GM12892 (cell line): Measurements from ENCODE around the gene E2F4.
A peak's percentile ranks its signal among the peaks of the same experiment; 100 is the strongest.

ENCODE experiments used
- DNase-seq: peaks from one replicate; pipeline ENCODE4 v3.0.0; 2011; ENCODE audit not compliant: insufficient read length
- FAIRE-seq: peaks from 2 replicates; lab custom pipeline; 2011; peaks lifted over from hg19 to GRCh38; lab: Jason Lieb, UNC
- POLR2A ChIP-seq: IDR thresholded peaks from 2 replicates; pipeline ENCODE4 v1.6.1; 2011; ENCODE audit warnings: low read depth, low read length, control low read depth
- POLR2AphosphoS5 ChIP-seq: IDR thresholded peaks from 2 replicates; pipeline ENCODE4 v1.6.1; 2011; ENCODE audit warnings: low read depth, low read length, control low read depth
- TAF1 ChIP-seq: IDR thresholded peaks from 2 replicates; pipeline ENCODE4 v1.6.1; 2011; ENCODE audit warnings: low read depth, mild to moderate bottlenecking, control low read depth, low read length, borderline replicate concordance

E2F4 gene

DNA sequence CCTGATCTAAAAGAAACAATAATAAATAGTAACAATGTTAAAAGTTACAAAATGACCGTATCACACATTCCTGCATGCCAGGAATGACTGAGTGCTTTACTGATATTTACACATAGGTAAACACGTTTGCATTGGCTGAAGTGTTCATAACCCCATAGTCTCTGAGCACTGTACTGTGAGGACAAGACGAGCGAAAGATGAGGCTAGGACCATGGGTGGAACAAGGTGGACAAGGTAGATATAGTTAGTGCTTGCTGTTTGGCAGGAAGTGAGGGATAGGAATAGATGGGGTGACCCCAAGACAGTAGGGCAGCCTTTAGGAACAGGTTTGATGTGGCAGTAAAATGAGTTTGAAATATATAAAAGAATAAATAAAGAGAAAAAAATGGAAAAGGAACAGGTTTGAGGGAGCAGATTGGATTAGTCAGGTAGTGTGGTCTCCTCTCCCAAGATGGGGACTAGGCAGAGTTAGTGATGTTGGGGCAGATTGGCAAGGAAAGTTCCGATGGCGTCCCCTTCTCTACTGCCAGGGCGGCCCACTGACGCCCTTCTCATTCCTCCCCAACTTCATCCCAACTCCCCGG is 452 bp upstream of the E2F4 start:
- TF ChIP-seq POLR2AphosphoS5 (no peak), POLR2A (no peak), TAF1 (no peak)
- DNase-seq (no peak), FAIRE-seq (no peak)

DNA sequence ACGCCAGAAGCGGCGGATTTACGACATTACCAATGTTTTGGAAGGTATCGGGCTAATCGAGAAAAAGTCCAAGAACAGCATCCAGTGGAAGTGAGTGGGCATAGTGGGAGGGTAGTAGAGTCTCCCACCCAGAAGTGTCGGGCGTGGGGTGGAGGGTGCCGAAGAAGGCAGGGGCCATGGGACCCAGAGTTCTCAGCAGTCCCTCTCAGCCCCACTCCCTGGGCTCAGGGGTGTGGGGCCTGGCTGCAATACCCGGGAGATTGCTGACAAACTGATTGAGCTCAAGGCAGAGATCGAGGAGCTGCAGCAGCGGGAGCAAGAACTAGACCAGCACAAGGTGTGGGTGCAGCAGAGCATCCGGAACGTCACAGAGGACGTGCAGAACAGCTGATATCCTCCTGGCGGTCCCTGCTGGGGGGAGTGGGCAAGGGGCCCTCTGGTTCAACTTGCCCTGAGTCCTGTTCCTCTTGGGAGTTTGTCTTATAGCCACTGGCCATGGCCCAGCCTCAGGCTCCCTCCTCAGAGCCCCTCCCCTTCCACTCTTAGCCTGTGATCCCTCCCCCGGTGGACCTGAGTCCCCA is 916 bp downstream of the E2F4 start:
- TF ChIP-seq POLR2AphosphoS5: no peak
- TF ChIP-seq TAF1: no peak
- TF ChIP-seq POLR2A: 0 out of 2 replicates have a peak, but pooled peaks have one; percentile 35
- DNase-seq (no peak), FAIRE-seq (no peak)

DNA sequence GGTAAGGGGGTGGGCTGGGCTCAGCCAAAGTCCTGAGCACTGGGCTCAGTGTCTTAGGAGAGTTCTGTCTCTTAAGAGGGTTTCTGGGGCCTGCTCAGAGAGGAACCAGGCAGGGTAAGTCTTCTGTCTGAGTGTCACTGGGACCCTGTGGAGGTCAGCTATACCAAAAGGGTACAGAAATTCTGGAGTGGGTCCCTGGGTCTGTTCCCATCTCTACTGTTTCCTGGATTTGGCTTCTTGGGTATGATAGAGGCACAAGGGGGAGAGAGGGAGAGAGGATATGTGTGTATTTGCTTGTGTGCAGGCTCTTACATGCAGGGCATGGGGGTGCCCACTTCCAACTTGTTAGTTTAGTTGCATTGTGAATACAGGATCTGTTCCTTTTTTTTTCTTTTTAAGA is 1.6 kb downstream of the E2F4 start:
- no peak for TF ChIP-seq TAF1
- no peak; the same call in 1 of the 2 replicates for TF ChIP-seq POLR2A
- no peak for TF ChIP-seq POLR2AphosphoS5
- no peak for FAIRE-seq
- DNase-seq: no peak

DNA sequence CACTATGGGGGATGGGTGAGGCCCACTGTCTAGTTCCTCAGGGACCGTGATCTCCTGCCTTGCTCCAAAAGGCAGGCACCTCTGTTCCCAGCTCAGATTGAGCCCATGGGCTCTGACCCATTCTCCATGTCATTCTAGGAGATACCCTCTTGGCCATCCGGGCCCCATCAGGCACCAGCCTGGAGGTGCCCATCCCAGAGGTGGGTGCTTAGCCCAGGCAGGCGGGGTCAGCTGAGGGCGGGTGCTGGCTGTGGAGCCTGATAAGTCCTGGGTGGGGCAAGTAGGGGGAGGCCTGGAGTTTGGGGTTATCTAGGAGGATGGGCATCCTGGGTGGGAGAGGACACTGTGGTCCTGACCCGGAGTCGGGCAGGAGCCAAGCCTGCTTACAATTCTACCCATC is 2.3 kb downstream of the E2F4 start:
- FAIRE-seq: no peak

DNA sequence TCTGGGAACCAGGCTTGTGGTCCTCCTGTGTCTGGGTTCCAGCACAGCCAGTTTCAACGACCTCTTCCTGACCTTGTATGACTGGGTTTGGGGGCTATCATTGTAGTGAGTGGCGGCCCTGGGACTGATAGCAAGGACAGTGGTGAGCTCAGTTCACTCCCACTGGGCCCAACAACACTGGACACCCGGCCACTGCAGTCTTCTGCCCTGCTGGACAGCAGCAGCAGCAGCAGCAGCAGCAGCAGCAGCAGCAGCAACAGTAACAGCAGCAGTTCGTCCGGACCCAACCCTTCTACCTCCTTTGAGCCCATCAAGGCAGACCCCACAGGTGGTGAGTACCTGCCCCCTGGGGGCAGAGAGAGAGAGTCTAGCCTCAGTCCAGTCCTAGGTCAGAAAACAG is 3.7 kb downstream of the E2F4 start:
- no peak for TF ChIP-seq TAF1
- TF ChIP-seq POLR2A: no peak
- no peak for TF ChIP-seq POLR2AphosphoS5

More for the DNA sequence above, 2.3 kb downstream of the E2F4 start:
- DNase-seq: no peak
- TF ChIP-seq TAF1: no peak
- TF ChIP-seq POLR2AphosphoS5: no peak; the same call in 1 of the 2 replicates
- TF ChIP-seq POLR2A: no peak

DNA sequence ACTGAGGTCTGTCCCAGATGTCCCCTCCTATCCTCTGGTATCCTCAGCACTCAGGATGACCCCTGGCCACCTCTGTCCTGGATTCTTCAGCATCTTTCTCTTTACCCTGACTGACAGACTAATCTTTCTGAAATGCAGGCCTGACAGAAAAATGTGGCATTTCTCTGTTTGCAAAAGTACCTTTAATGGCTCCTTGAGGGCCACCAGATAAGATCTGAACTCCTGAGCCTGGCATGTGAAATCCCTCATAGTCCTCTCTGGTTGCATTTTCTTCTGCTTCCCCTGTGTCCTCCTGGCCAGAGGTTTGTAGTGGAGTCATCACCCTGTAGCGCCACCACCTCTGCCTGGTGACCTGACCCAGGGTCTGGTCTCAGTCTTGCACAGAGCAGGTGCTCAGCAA is 4.9 kb downstream of the E2F4 start:
- no peak for DNase-seq
- TF ChIP-seq POLR2AphosphoS5: no peak
- no peak for TF ChIP-seq POLR2A
- no peak for TF ChIP-seq TAF1
- FAIRE-seq: no peak

More for the DNA sequence above, 3.7 kb downstream of the E2F4 start:
- DNase-seq (no peak), FAIRE-seq (no peak)

DNA sequence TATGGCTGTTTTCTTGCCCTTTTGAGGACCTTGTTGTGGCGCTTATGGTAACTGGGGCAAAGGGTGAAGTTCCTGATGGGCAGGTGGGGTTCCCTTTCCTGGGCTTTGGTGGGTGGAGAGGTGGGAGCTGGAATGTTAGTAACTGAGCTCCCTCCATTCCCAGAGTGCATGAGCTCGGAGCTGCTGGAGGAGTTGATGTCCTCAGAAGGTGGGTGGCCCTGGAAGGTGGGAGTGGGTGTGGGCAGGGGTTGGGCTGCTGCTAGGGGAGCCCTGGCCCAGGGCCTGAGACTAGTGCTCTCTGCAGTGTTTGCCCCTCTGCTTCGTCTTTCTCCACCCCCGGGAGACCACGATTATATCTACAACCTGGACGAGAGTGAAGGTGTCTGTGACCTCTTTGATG is 5.7 kb downstream of the E2F4 start:
- DNase-seq (no peak), FAIRE-seq (no peak)
- TF ChIP-seq POLR2AphosphoS5 (no peak), POLR2A (no peak), TAF1 (no peak)

DNA sequence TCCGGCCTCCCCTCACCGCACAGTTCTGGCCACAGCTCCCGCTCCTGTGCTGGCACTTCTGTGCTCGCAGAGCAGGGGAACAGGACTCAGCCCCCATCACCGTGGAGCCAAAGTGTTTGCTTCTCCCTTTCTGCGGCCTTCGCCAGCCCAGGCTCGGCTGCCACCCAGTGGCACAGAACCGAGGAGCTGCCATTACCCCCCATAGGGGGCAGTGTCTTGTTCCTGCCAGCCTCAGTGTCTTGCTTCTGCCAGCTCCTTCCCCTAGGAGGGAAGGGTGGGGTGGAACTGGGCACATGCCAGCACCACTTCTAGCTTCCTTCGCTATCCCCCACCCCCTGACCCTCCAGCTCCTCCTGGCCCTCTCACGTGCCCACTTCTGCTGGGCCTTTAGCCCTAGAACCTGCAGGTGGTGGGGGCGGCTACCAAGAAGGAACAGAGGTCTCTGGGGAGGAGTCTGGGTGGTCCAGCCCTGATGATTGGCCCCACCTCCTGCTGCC is 6.3 kb downstream of the E2F4 start:
- DNase-seq (no peak), FAIRE-seq (no peak)
- no peak for TF ChIP-seq POLR2AphosphoS5

DNA sequence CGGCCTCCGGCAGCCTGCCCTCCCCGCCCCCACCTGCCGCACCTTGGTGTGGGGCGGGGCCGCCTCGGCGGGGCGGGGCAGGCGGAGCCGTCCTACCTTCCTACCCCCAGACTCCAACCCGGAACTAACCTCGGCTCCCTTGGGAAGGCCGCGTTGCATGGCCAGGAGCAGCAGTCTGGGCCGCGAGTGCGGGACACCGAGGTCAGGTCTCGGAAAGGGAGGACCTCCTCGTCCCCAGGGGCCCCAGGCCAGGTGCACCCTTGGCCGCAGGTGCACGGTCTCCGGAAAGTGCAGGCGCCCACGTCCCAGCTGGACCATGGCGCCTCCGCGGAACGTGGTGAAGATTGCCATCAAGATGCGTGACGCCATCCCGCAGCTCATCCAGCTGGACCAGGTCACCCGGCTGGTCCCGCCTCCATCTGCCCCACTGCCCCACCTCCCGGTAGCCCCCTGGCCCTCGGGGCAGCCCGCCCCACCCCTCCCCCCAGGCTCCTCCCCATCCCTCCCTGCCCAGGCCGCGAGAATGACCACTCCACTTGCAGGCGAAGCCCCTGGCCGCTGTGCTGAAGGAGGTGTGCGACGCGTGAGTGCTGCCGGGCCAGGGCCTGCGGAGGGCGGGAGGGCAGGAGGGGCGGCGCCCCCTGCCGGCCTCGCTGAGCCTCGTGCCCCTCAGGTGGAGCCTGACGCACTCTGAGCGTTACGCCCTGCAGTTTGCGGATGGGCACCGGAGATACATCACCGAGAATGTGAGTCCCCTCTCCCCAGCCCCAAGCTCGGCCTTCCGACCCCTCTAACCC is 7.3 kb downstream of the E2F4 start, which contains the start of gene ELMO3:
Gene ELMO3 (plus strand): TSS at position 121 of the 797 bp plus-strand sequence. CDS start 196 bp downstream, at position 317.
- DNase-seq: no peak
- TF ChIP-seq POLR2A (peak; percentile 26; the same call in 1 of the 2 replicates), POLR2AphosphoS5 (no peak; the same call in 1 of the 2 replicates)
- FAIRE-seq: no peak

DNA sequence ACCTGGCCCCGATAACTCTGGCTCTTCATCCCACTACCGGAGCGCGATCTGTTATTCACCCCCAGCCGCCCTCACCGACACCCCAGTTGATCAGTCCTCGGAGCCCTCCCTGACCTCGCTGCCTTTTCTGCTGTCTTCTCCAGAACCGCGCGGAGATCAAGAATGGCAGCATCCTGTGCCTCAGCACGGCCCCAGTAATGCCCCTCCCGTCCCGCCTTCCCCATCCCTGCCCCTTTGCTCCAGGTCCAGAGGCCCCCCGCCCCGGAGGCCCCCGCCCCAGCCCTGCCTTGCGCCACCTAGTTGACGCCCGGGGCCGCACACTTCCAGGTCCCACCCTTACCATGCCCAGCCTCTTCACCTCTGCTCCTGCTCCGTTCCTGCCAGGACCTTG is 7.8 kb downstream of the E2F4 start:
- DNase-seq: no peak
- FAIRE-seq: no peak
- TF ChIP-seq POLR2A (no peak), POLR2AphosphoS5 (no peak), TAF1 (no peak)

DNA sequence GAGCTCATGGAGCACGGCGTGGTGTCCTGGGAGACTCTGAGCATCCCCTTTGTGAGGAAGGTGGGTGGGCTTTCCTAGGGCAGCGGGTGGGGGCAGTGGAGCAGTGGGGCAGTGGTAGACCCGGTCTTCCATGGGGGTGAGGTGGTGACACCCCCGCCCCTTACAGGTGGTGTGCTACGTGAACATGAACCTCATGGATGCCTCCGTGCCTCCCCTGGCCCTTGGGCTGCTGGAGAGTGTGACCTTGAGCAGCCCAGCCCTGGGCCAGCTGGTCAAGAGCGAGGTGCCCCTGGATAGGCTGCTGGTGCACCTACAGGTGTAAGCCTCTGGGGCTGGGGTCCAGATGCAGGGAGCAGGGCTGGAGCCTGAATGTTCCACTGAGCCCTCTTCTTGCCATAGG is 8.5 kb downstream of the E2F4 start:
- no peak for TF ChIP-seq TAF1
- TF ChIP-seq POLR2A: no peak
- TF ChIP-seq POLR2AphosphoS5: no peak
- DNase-seq (no peak), FAIRE-seq (no peak)

DNA sequence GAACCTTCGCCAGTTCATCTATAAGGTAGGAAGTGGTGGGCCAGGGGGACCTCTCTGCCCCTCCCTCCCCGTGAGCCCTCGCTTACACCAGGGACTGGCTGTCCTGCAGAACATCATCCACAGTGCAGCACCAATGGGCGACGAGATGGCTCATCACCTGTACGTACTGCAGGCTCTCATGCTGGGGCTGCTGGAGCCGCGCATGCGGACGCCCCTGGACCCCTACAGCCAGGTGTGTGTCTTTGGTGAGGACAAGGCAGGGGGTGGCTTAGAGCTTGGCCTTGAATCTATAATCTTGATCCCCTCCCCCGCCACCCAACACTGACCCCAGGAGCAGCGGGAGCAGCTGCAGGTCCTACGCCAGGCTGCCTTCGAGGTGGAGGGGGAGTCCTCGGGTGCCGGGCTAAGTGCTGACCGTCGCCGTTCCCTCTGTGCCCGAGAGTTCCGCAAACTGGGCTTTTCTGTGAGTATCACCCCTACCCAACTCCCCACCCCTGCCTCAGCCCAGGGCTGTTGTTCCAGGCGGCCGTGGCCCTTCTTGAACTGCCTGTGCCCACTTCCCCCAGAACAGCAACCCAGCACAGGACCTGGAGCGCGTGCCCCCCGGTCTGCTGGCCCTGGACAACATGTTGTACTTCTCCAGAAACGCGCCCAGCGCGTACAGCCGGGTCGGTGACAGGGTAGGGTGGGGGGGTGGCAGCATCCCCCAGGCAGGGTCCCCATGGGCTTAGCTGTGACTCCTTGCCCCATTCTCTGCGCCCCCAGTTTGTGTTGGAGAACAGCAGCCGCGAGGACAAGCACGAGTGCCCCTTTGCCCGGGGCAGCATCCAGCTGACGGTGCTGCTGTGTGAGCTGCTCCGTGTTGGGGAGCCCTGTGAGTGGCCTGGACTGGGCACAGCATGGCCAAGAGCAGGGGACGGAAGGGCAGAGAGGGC is 9.7 kb downstream of the E2F4 start:
- FAIRE-seq (no peak), DNase-seq (no peak)
- no peak for TF ChIP-seq TAF1
- no peak for TF ChIP-seq POLR2AphosphoS5
- TF ChIP-seq POLR2A: no peak
